ENCODE data around the gene VPS50. TPM values are rescaled to one million over a fixed set of nuclear protein-coding genes. Genes with fewer than 3 reads are reported as not detected.

Gene VPS50
- total RNA-seq, 1 donor from 2014 or later = 14.6 TPM

DNA sequence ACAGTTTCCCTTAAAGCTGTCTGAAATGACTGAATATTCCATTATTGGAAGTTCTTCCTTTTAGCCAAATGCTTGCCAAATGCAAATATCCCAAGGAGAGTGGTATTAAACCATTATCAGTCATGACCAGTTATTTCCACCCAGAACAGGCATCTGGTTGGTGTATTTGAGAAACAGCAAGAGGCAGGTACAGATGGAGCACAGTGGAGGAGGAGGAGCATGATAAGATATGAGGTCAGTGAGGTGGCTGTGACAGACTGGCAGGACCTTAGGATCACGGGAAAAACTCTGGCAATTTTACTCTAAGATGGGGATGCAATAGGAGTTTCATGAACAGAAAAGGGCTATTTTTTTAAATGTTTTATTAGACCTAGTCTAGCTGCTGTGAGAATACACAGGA, 12.3 kb upstream of the VPS50 start:
- no peak overlapping the region for H3K4me3 ChIP-seq (ENCODE audit: low read depth, low read length)
- no peak for DNase-seq (ENCODE audit: low read depth)
- TF ChIP-seq, protein P1, sequence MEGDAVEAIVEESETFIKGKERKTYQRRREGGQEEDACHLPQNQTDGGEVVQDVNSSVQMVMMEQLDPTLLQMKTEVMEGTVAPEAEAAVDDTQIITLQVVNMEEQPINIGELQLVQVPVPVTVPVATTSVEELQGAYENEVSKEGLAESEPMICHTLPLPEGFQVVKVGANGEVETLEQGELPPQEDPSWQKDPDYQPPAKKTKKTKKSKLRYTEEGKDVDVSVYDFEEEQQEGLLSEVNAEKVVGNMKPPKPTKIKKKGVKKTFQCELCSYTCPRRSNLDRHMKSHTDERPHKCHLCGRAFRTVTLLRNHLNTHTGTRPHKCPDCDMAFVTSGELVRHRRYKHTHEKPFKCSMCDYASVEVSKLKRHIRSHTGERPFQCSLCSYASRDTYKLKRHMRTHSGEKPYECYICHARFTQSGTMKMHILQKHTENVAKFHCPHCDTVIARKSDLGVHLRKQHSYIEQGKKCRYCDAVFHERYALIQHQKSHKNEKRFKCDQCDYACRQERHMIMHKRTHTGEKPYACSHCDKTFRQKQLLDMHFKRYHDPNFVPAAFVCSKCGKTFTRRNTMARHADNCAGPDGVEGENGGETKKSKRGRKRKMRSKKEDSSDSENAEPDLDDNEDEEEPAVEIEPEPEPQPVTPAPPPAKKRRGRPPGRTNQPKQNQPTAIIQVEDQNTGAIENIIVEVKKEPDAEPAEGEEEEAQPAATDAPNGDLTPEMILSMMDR (conservative IDR thresholded peaks at IDR 0.05; ENCODE audit: low read depth, low read length) = no peak

DNA sequence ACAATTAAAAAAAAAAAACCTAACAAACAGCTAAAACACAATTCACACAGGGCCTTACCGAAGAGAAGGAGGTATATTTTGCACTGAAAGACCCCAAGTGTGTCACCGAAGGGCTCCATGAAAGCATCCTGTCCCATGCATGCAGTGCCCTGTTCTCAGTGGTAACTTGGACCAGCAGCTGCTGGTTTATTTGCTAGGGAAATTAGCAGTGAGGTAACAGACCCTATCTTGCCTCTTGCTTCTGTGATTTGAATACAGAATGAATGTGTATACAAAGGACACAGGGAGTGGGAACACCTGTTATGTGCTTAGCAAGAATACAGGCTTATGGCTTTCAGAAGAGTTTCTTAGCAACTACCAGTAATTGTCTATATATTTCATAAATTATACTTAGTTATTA, 5.9 kb upstream of the VPS50 start, which contains the start of gene HEPACAM2:
Gene HEPACAM2, minus strand, starts transcription at position 160 of the 400 bp plus-strand sequence.
- TF ChIP-seq, protein P1 (conservative IDR thresholded peaks at IDR 0.05; ENCODE audit: low read depth, low read length) = no peak
- H3K4me3 ChIP-seq (ENCODE audit: low read depth, low read length) = no peak within 1 kb of the TSS
- DNase-seq (ENCODE audit: low read depth) = no peak

GRCh38 chr7:93228302-93228701, 3.9 kb upstream of the VPS50 start:
- DNase-seq (ENCODE audit: low read depth) = no peak
- H3K4me3 ChIP-seq (ENCODE audit: low read depth, low read length) = no peak overlapping the region
- TF ChIP-seq, protein P1 (conservative IDR thresholded peaks at IDR 0.05; ENCODE audit: low read depth, low read length) = peak; percentile 72

- DNase-seq (ENCODE audit: low read depth) = no peak
- TF ChIP-seq, protein P1 (conservative IDR thresholded peaks at IDR 0.05; ENCODE audit: low read depth, low read length) = no peak
- peak overlapping the region; percentile 73 for H3K4me3 ChIP-seq (ENCODE audit: low read depth, low read length)
Measured at GRCh38 chr7:93231259-93231658, 907 bp upstream of the VPS50 start.

- peak overlapping the region; percentile 73 for H3K4me3 ChIP-seq (ENCODE audit: low read depth, low read length)
- TF ChIP-seq, protein P1 (conservative IDR thresholded peaks at IDR 0.05; ENCODE audit: low read depth, low read length) = no peak
- DNase-seq (ENCODE audit: low read depth) = no peak
Measured at GRCh38 chr7:93232673-93233018, 480 bp downstream of the VPS50 start.

- no peak for DNase-seq (ENCODE audit: low read depth)
- H3K4me3 ChIP-seq (ENCODE audit: low read depth, low read length) = no peak overlapping the region
- TF ChIP-seq, protein P1 (conservative IDR thresholded peaks at IDR 0.05; ENCODE audit: low read depth, low read length) = no peak
Measured at GRCh38 chr7:93235541-93235940, 3.4 kb downstream of the VPS50 start.

GRCh38 chr7:93238131-93238530, 6.0 kb downstream of the VPS50 start:
- TF ChIP-seq, protein P1 (conservative IDR thresholded peaks at IDR 0.05; ENCODE audit: low read depth, low read length) = no peak
- no peak overlapping the region for H3K4me3 ChIP-seq (ENCODE audit: low read depth, low read length)
- DNase-seq (ENCODE audit: low read depth) = no peak

All from epithelial cell of proximal tubule (primary cell).